DND-41 (cell line): Measurements from ENCODE around the gene RPP14.
"Not testable (repeated sequence)": the region's sequence is repeated elsewhere in the genome, so short reads cannot be mapped to it uniquely, and the experiment has no call there.

Source experiments
- ATAC-seq: fragments of 200-7000 bp; cut with Tn5 transposase; 3 replicates; pipeline ENCODE4 v1.9.1; 2021; ENCODE audit warnings: low read depth; ENCODE audit not compliant: insufficient read depth
- DNase-seq: peaks from one replicate; pipeline ENCODE4 v3.0.0-alpha.2; 2020
- H2AFZ ChIP-seq: 2 replicates; pipeline ENCODE4 v1.6.0; 2012; ENCODE audit warnings: low read depth, low read length
- H3K27ac ChIP-seq: 2 replicates; pipeline ENCODE4 v1.5.1; 2012; ENCODE audit warnings: low read length, inconsistent platforms
- H3K27me3 ChIP-seq: fragments of 200-600 bp; sonication (generic); 2 replicates; pipeline ENCODE4 v1.6.0; 2012; ENCODE audit warnings: low read length, mild to moderate bottlenecking, inconsistent platforms; ENCODE audit not compliant: insufficient read depth, poor library complexity
- H3K36me3 ChIP-seq: 2 replicates; pipeline ENCODE4 v1.5.1; 2012; ENCODE audit warnings: low read length, inconsistent platforms; ENCODE audit not compliant: insufficient read depth
- H3K4me1 ChIP-seq: 2 replicates; pipeline ENCODE4 v1.5.1; 2012; ENCODE audit warnings: mild to moderate bottlenecking, low read length; ENCODE audit not compliant: insufficient read depth
- H3K4me2 ChIP-seq: 2 replicates; pipeline ENCODE4 v1.6.0; 2012; ENCODE audit warnings: mild to moderate bottlenecking, moderate library complexity, low read length, inconsistent platforms; ENCODE audit not compliant: insufficient read depth
- H3K4me3 ChIP-seq, 2 experiments: fragments of 200-600 bp in 1 of 2; shearing (Covaris generic) in 1 of 2; 2 replicates each; pipeline ENCODE4 v1.5.1; 2012 to 2016; ENCODE audit warnings: inconsistent platforms in 2 of 2, low read length in 2 of 2, mild to moderate bottlenecking in 2 of 2, low read depth in 1 of 2, moderate library complexity in 1 of 2
- H3K79me2 ChIP-seq: 2 replicates; pipeline ENCODE4 v1.6.0; 2012; ENCODE audit warnings: low read length, inconsistent platforms; ENCODE audit not compliant: insufficient read depth
- H3K9ac ChIP-seq: 2 replicates; pipeline ENCODE4 v1.6.0; 2012; ENCODE audit warnings: low read depth, mild to moderate bottlenecking, inconsistent platforms, low read length, moderate library complexity
- H3K9me3 ChIP-seq: 2 replicates; pipeline ENCODE4 v1.5.1; 2012; ENCODE audit warnings: low read length, moderate library complexity, mild to moderate bottlenecking, inconsistent platforms; ENCODE audit not compliant: insufficient read depth, severe bottlenecking
- H4K20me1 ChIP-seq: 2 replicates; pipeline ENCODE4 v1.6.0; 2012; ENCODE audit warnings: low read length; ENCODE audit not compliant: insufficient read depth
- CTCF ChIP-seq: IDR thresholded peaks from 2 replicates; pipeline ENCODE4 v1.5.1; 2012; ENCODE audit warnings: borderline replicate concordance, low read length, moderate library complexity, mild to moderate bottlenecking; ENCODE audit not compliant: poor library complexity, severe bottlenecking; ENCODE audit errors: extremely low read depth
- EZH2 ChIP-seq: IDR thresholded peaks from 3 replicates; pipeline ENCODE4 v1.6.1; 2012; ENCODE audit warnings: borderline replicate concordance, low read depth, mild to moderate bottlenecking, moderate library complexity, low read length, inconsistent platforms; ENCODE audit not compliant: severe bottlenecking

The RPP14 gene

GRCh38 chr3:58287354-58287753 is 18.7 kb upstream of the RPP14 start:
- Histone ChIP-seq H3K4me2 (no peak overlapping the region), H3K4me3 (no peak overlapping the region), H3K36me3 (no peaks in the 10 kb centered on the region; the same call in 1 of the 2 replicates), H3K9me3 (no peaks in the 10 kb centered on the region), H3K4me1 (no peaks in the 10 kb centered on the region), H3K27ac (no peak overlapping the region), H3K9ac (no peak overlapping the region), H4K20me1 (no peaks in the 10 kb centered on the region), H2AFZ (no peak overlapping the region), H3K79me2 (no peaks in the 10 kb centered on the region), H3K27me3 (no peaks in the 10 kb centered on the region)
- TF ChIP-seq EZH2 = no peak
- TF ChIP-seq CTCF = no peak
- no peak for DNase-seq
- no peak for ATAC-seq

DNA sequence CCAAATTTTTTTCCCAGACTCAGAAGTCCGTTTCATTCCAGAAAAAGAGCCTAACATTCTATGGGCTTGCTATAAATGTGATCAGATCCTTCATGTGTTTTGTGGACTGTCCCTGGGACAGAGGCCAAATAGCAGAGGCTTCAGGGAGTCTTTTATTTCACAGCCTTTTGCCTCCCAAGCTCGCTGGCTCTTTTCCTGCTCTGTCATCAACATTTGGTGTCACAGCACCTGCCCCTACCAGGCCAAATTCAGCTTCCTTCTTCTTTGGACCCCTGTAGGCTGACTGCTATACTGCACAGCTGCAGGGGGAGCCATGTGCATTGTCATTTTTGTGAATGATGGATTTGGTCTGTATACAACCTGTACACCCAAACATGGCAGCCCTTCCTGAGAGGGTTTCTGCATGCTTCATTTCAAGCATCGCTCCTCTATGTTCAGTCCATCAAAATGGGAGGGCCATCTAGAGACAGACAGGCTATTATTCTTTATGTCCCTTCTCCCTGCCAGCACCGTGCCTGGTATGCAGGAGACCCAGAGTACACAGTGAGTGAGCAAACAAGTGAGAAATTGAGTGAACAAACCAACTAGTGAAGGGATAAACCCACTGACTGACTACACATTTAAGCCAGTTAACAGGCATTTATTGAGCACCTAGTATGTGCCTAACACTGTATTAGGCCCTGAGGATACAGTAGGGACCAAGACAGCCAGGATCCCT is 17.9 kb upstream of the RPP14 start:
- H3K4me1 ChIP-seq = no peaks in the 10 kb centered on the region
- H3K36me3 ChIP-seq = no peaks in the 10 kb centered on the region; the same call in 1 of the 2 replicates
- H3K9ac ChIP-seq = no peak overlapping the region
- H3K4me3 ChIP-seq = no peak overlapping the region
- no peak overlapping the region for H2AFZ ChIP-seq
- DNase-seq = no peak
- H3K9me3 ChIP-seq = no peaks in the 10 kb centered on the region
- ATAC-seq = no peak; the same call in 2 of the 3 replicates
- no peaks in the 10 kb centered on the region for H3K79me2 ChIP-seq
- TF ChIP-seq EZH2 (no peak), CTCF (peak; percentile 27)
- no peaks in the 10 kb centered on the region for H4K20me1 ChIP-seq
- no peak overlapping the region for H3K27ac ChIP-seq
- H3K4me2 ChIP-seq = no peak overlapping the region
- H3K27me3 ChIP-seq = no peaks in the 10 kb centered on the region

GRCh38 chr3:58288964-58289613 is 17.0 kb upstream of the RPP14 start:
- not testable (repeated sequence) for ATAC-seq, H3K4me3 ChIP-seq, H3K27me3 ChIP-seq, H2AFZ ChIP-seq, H3K9ac ChIP-seq, H3K79me2 ChIP-seq, H3K9me3 ChIP-seq, H3K4me2 ChIP-seq, DNase-seq, H3K4me1 ChIP-seq, H4K20me1 ChIP-seq, H3K36me3 ChIP-seq, H3K27ac ChIP-seq

DNA sequence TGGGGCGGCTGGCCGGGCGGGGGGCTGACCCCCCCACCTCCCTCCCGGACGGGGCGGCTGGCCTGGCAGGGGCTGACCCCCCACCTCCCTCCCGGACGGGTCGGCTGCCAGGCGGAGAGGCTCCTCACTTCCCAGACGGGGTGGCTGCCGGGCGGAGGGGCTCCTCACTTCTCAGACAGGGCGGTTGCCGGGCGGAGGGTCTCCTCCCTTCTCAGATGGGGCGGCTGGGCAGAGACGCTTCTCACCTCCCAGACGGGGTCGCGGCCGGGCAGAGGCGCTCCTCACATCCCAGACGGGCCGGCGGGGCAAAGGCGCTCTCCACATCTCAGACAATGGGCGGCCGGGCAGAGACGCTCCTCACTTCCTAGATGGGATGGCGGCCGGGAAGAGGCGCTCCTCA is 15.6 kb upstream of the RPP14 start:
- not testable (repeated sequence) for DNase-seq, ATAC-seq, H4K20me1 ChIP-seq, H3K4me3 ChIP-seq, H3K4me2 ChIP-seq, H3K27ac ChIP-seq, H3K36me3 ChIP-seq, H3K79me2 ChIP-seq, H2AFZ ChIP-seq, H3K27me3 ChIP-seq, H3K4me1 ChIP-seq, H3K9ac ChIP-seq, H3K9me3 ChIP-seq
